Activated T-helper 1 cell treated with Interleukin-2 at 50 U/mL for 16 hours (primary cell): ENCODE data around the gene DHRS1.

Experiments
- DNase-seq: peaks from one replicate; pipeline ENCODE4 v3.0.0-alpha.2; 2020; ENCODE audit warnings: low read depth

Gene DHRS1

DNA sequence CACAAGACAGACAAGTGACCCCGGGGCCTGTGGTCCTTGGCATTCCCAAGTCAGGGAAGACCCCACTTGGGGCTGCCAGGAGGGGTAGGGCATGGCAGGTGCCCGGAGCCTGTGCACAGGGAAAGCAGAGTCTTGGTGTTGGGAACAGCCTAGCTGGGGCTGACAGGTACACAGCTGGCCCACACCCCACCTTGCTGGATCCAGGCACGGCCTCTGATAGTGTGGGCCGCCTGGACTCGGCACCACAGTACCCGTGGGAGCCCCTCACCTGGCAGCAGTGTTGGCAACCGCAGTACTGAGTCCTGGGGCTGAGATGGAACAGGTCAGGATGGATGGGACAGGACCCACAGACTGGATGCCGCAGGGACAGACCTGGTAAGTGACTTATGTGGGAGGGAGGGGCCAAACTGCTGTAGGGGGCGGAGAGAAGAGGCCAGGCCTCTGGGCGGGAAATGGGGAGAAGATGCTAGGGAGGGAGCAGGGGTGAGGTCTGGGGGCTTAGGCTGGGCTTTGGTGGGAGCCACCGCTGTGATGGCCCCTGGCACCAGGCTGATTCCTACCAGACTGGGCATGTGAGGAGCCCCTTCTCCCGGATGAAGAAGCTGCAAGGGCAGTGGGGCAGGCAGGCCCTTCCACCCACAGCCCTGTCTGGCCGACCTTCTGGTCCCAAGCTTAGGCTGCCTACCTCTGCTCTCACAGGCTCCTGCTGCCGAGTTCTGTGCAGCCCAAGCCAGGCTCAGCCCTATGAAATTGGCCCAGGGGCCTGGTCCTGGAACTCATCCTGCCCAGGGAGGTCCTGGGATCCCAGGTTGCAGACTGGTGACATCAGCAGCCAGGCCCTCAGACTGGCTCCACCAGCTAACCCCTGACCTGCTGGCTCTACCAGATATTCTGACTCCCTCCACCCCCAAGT is 36.5 kb downstream of the DHRS1 start, which contains the start of gene TGM1:
Gene TGM1, minus strand, starts transcription at position 357 of the 913 bp plus-strand sequence. CDS start 825 bp downstream, outside the sequence.
- DNase-seq, result no peak

DNA sequence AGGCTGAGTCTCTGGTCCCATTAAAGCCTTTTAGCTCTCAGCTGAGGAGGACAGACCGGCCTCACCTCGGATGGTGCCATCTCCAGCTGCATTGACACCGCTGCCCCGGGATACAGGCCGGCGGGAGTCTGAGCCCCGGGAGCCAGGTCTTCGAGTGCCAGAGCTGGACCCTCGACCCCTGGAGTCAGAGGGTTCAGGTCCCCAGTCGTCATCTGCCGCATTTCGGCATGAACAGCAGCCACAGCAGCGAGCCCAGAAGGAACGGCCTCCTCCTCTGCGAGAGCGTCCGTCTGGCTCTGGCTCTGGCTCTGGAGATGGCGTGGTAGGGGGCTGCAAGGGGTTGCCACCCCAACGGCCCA is 37.6 kb downstream of the DHRS1 start:
- no peak for DNase-seq

GRCh38 chr14:24261256-24261968 is 38.2 kb downstream of the DHRS1 start:
- DNase-seq, result no peak

- no peak for DNase-seq
Observed at GRCh38 chr14:24260780-24261157, 38.8 kb downstream of the DHRS1 start.

GRCh38 chr14:24260026-24260779 is 39.4 kb downstream of the DHRS1 start:
- DNase-seq, result no peak

GRCh38 chr14:24259282-24260025 is 40.1 kb downstream of the DHRS1 start:
- DNase-seq, result no peak

GRCh38 chr14:24258548-24259265 is 40.9 kb downstream of the DHRS1 start:
- no peak for DNase-seq

DNA sequence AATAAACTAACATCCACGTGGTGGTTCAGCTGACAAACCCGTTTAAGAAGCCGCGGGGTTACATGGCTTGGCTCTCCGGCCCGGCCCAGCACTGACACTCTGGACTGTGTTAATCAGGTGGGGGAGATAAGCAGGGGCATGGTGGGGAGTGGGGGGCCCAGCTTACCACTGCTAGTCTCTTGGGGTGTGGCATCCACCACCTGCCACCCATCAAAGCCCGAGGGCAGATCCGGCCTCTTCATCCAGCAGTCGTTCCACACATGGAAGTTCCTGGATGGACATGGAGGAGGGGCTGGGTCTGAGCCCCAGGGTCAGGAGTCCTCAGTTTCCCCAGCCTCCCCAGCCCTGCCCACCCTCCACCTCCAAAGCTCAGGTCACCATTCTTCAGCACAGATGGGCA is 41.5 kb downstream of the DHRS1 start:
- no peak for DNase-seq

- no peak for DNase-seq
Observed at GRCh38 chr14:24256960-24257359, 42.6 kb downstream of the DHRS1 start.

DNA sequence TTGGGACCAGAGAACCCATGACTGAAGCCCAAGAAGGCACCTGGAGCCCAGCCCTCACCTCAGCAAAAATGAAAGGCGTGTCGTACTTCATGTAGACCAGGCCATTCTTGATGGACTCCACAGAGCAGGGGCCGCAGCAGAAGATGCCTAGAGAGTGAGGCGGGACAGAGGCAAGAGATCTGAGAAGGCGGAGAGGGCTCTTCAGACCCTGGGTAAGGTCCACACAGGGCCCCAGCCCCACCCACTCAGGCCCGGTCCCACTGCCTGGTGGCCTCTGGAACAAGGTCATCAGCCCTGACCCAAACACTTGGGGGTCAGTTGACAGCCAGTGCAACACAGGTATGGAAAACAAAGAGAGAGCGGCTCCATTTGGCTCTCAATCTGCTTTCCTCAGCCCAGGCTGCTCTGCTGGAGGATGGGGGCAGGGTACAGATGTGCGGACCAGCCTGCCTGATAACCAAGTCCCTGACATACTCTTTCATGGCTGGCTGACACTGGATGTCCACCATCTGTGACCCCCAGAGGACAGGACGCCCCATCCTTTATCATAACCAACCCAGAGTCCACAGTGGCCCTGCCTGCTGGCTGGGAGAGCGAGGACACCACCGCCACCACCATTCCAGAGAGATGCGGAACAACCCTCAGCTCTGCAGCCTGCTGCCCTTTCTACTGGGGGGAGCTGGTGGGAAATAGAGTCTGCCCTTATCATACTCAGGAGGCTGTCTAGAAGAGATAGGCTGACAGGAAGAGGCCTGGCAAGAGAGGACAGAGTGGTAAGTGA is 43.5 kb downstream of the DHRS1 start:
- no peak for DNase-seq

GRCh38 chr14:24255438-24255837 is 44.1 kb downstream of the DHRS1 start:
- DNase-seq, result no peak

DNA sequence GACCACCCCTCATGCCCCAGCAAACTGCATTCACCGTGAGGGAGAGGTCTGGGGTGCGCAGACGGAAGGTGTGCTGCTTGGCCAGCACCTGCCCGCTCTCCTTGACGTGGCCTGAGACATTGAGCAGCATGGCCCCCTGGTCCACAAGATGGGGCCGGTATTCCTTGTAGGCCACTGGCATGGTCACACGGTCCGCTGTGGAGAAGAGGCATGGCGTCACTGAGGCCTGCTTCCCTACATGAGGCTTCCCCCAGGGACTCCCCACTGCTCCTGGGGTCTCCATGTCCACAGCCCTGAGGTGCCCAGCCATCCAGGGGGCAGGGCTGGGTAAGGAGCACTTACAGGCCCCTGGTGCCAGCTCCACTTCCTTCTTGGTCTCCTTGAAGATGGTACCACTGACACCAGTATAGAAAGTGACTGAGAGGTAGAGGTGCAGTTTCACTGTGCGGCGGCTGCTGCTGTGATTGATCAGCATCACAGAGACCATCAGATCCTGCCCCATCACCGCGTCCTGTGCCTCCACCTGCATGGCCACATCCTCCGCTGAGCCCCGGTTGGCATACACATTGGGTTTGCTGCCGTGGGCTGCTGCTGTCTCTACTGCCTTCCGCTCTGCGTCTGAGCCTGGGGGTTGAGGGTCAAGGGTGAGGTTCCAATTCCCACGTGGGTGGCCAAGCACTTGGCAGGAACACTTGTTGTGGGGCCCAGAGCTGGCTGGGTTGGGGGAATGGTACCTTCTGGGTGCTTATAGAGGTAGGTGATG is 44.8 kb downstream of the DHRS1 start:
- DNase-seq, result no peak

DNA sequence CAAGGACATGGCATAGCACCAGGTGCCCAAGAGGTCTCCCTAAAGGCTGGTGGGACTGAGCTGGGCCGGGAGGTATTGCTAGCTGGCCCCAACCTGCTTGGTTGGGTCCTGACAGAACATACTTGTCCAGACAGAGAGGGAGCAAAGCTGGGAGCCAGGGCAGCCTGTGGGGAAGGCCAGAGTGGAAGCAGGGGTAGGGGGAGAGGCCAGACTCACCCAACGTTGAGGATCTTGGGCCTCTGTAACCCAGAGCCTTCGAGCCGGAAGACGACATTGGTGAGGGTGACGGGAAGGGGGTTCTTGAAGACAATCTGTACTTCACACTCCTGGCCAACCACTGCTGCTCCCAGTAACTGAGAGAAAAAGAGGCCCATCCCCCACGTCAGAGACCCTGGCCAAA is 45.6 kb downstream of the DHRS1 start:
- no peak for DNase-seq

- no peak for DNase-seq
Observed at GRCh38 chr14:24252289-24253124, 47.1 kb downstream of the DHRS1 start.

DNA sequence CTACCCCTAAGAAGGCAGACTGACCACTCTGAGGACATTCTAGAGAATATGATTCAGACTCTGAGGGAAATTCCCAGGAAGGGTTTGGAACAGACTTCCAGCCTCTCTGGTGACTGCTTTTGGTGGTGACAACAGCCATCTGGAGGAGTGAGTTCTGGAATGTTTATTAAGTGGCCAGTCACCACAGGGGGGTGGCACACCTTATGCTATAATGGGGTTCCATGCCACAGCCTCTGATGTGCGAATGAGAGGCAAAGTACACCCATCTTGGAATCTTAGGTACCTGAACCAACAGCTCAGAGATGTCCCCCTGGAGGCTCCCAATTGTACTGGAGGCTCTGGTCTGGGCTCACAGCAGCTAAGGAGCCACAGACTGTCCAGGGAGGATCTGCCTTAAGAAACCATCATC is 47.7 kb downstream of the DHRS1 start:
- no peak for DNase-seq

DNA sequence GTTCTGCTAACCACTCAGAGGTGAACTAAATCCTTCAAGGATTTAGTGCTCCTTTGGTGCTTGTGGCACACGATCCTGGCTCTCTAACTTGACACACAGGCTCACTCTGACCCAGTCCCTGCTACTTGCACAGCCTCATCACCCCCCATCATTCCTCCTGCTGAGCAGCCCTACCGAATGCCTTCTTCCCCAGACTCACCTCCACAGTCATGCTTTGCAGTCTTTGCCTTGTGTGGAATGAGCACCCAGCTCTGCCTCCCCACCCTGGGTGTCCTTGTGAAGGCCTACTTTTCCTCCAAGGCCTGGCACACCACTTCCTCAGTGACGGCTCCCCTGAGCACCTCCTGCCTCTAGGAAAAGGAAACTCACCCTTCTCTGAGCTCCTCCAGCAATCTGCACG is 49.2 kb downstream of the DHRS1 start:
- DNase-seq, result no peak

GRCh38 chr14:24249230-24250021 is 50.2 kb downstream of the DHRS1 start:
- no peak for DNase-seq

- no peak for DNase-seq
Observed at GRCh38 chr14:24247422-24247821, 52.2 kb downstream of the DHRS1 start.
